HEK293T (cell line): Measurements from ENCODE around the gene WDR37.

Experiments
- CTBP1 ChIP-seq: fragments of 450-650 bp; IDR thresholded peaks from 2 replicates; pipeline ENCODE4 v1.6.1; 2016; ENCODE audit warnings: borderline replicate concordance
- FOXK2 ChIP-seq: fragments of 450-650 bp; IDR thresholded peaks from 2 replicates; pipeline ENCODE4 v1.6.1; 2016; ENCODE audit warnings: mild to moderate bottlenecking
- SP1 ChIP-seq: fragments of 450-650 bp; IDR thresholded peaks from 2 replicates; pipeline ENCODE4 v1.6.1; 2017

GRCh38 chr10:1010703-1011102, 45.5 kb upstream of the WDR37 start:
- TF ChIP-seq CTBP1 (no peak), SP1 (no peak), FOXK2 (no peak)
